Osteocyte (in vitro differentiated cells): ENCODE measurements around the gene CLEC4M. TPM values are rescaled to one million over a fixed set of nuclear protein-coding genes. Genes with fewer than 3 reads are reported as not detected.

Source experiments
- DNase-seq: peaks from one replicate; pipeline ENCODE4 v3.0.0; 2021; ENCODE audit warnings: mixed read lengths; ENCODE audit not compliant: unreplicated experiment; ENCODE audit errors: extremely low spot score
- H3K27ac Mint-ChIP-seq: one replicate; pipeline ENCODE4 v1.8.0; 2021; ENCODE audit warnings: mild to moderate bottlenecking, mixed read lengths; ENCODE audit not compliant: unreplicated experiment
- H3K27me3 Mint-ChIP-seq: one replicate; pipeline ENCODE4 v1.8.0; 2021; ENCODE audit warnings: mixed read lengths; ENCODE audit not compliant: unreplicated experiment
- H3K36me3 Mint-ChIP-seq: one replicate; pipeline ENCODE4 v1.8.0; 2021; ENCODE audit warnings: mixed read lengths; ENCODE audit not compliant: unreplicated experiment
- H3K4me1 Mint-ChIP-seq: one replicate; pipeline ENCODE4 v1.8.0; 2021; ENCODE audit warnings: mixed read lengths; ENCODE audit not compliant: unreplicated experiment
- H3K4me3 Mint-ChIP-seq: one replicate; pipeline ENCODE4 v1.8.0; 2021; ENCODE audit warnings: mild to moderate bottlenecking, moderate library complexity, mixed read lengths; ENCODE audit not compliant: unreplicated experiment
- H3K9me3 Mint-ChIP-seq: one replicate; pipeline ENCODE4 v1.8.0; 2021; ENCODE audit warnings: mixed read lengths; ENCODE audit not compliant: unreplicated experiment
- CTCF ChIP-seq: fragments of 200-600 bp; sonication (generic); IDR thresholded peaks from 2 replicates; pipeline ENCODE4 v1.5.0; 2021; ENCODE audit warnings: antibody characterized with exemption, mild to moderate bottlenecking, moderate library complexity
- long read RNA-seq: library from polyadenylated mRNA; unstranded; transcript quantifications from one replicate; pipeline ENCODE4 v2.0.0, GENCODE V29; 2021
- total RNA-seq: library from RNA; stranded (reverse); gene quantifications from 2 replicates; pipeline ENCODE4 v1.2.1, GENCODE V29; 2021

The CLEC4M gene
- not detected in 2 replicates for total RNA-seq
- long read RNA-seq, result 0 reads

GRCh38 chr19:7762719-7763293 is at the start of gene CLEC4M:
Gene CLEC4M, plus strand, starts transcription at chr19:7763243. Its CDS starts 24 bp downstream, at chr19:7763267.
- no peaks in the 10 kb centered on the region for H3K4me1 Mint-ChIP-seq
- peaks cover 20% of the 10 kb centered on the region for H3K9me3 Mint-ChIP-seq
- no peak for TF ChIP-seq CTCF
- no peaks in the 10 kb centered on the region for H3K36me3 Mint-ChIP-seq
- H3K27me3 Mint-ChIP-seq, result peaks cover 4% of the 10 kb centered on the region
- DNase-seq, result no peak
- no peak within 1 kb of the TSS for H3K27ac Mint-ChIP-seq
- H3K4me3 Mint-ChIP-seq, result no peak within 1 kb of the TSS

GRCh38 chr19:7715671-7716070 is 47.4 kb upstream of the CLEC4M start:
- Mint-ChIP-seq H3K4me3 (no peak overlapping the region), H3K36me3 (no peaks in the 10 kb centered on the region), H3K27ac (no peak overlapping the region), H3K27me3 (no peaks in the 10 kb centered on the region), H3K4me1 (no peaks in the 10 kb centered on the region), H3K9me3 (peaks cover 5% of the 10 kb centered on the region)
- TF ChIP-seq CTCF, result no peak
- DNase-seq, result no peak

GRCh38 chr19:7716762-7717161 is 46.3 kb upstream of the CLEC4M start:
- Mint-ChIP-seq H3K36me3 (no peaks in the 10 kb centered on the region), H3K4me3 (no peak overlapping the region), H3K4me1 (no peaks in the 10 kb centered on the region), H3K27ac (no peak overlapping the region), H3K9me3 (peaks cover 5% of the 10 kb centered on the region), H3K27me3 (no peaks in the 10 kb centered on the region)
- TF ChIP-seq CTCF, result no peak
- no peak for DNase-seq

- no peak for DNase-seq
- peaks cover 4% of the 10 kb centered on the region for H3K27me3 Mint-ChIP-seq
- H3K4me3 Mint-ChIP-seq, result no peak overlapping the region
- TF ChIP-seq CTCF, result no peak
- H3K27ac Mint-ChIP-seq, result no peak overlapping the region
- H3K9me3 Mint-ChIP-seq, result peaks cover 5% of the 10 kb centered on the region
- H3K36me3 Mint-ChIP-seq, result no peaks in the 10 kb centered on the region
- H3K4me1 Mint-ChIP-seq, result no peaks in the 10 kb centered on the region
These were observed 44.4 kb upstream of the CLEC4M start for GRCh38 chr19:7718668-7719067.

GRCh38 chr19:7720351-7720750 is 42.7 kb upstream of the CLEC4M start:
- H3K27ac Mint-ChIP-seq, result no peak overlapping the region
- peaks cover 9% of the 10 kb centered on the region for H3K27me3 Mint-ChIP-seq
- H3K4me1 Mint-ChIP-seq, result no peaks in the 10 kb centered on the region
- no peak overlapping the region for H3K4me3 Mint-ChIP-seq
- H3K36me3 Mint-ChIP-seq, result no peaks in the 10 kb centered on the region
- DNase-seq, result no peak
- no peak for TF ChIP-seq CTCF
- H3K9me3 Mint-ChIP-seq, result peaks cover 5% of the 10 kb centered on the region
